HepG2 (cell line): ENCODE data around the gene KCNIP3.

Experiments
- ETV6 ChIP-seq: sonication (generic); formaldehyde crosslinking; conservative IDR thresholded peaks from 2 replicates; pipeline ENCODE4 v1.4.0; 2020; ENCODE audit warnings: missing genetic modification reagents
- FOXK2 ChIP-seq: fragments of 450-650 bp; IDR thresholded peaks from 2 replicates; pipeline ENCODE4 v1.6.1; 2016
- PRPF4 ChIP-seq: fragments of 200-400 bp; formaldehyde crosslinking; IDR thresholded peaks from 2 replicates; pipeline ENCODE4 v1.6.1; 2016; ENCODE audit warnings: low read length, low read depth; ENCODE audit not compliant: poor library complexity, severe bottlenecking
- SIN3A ChIP-seq: IDR thresholded peaks from 2 replicates; pipeline ENCODE4 v1.6.1; 2011; ENCODE audit warnings: low read depth, mild to moderate bottlenecking, control low read depth, low read length, borderline replicate concordance
- TF ChIP-seq, protein P1 (sequence below): sonication (generic); formaldehyde crosslinking; IDR thresholded peaks from 2 replicates; pipeline ENCODE4 v1.5.0; 2020; ENCODE audit warnings: mild to moderate bottlenecking, missing genetic modification reagents, moderate library complexity

DNA sequence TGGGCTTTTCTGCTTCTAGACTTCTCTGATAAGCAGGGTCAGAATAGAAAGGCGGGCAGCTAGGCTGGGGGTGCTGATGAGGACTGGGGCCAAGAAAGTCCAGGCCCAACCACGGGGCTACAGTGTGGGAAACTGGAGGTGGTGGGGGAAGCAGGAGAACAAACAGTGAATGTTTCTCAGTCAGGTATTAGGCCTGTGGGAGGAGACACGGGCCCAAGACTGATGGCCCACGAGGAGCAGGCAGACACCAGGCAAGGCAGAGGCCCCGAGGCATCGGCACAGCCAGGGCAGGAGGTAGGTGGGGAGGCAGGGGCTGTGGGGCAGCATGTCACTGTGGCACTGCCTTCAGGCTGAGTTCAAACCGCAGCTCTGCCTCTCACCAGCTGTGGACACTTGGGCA lies 40.7 kb downstream of the KCNIP3 start:
- TF ChIP-seq PRPF4, result no peak
- no peak for TF ChIP-seq SIN3A
- TF ChIP-seq, protein P1, sequence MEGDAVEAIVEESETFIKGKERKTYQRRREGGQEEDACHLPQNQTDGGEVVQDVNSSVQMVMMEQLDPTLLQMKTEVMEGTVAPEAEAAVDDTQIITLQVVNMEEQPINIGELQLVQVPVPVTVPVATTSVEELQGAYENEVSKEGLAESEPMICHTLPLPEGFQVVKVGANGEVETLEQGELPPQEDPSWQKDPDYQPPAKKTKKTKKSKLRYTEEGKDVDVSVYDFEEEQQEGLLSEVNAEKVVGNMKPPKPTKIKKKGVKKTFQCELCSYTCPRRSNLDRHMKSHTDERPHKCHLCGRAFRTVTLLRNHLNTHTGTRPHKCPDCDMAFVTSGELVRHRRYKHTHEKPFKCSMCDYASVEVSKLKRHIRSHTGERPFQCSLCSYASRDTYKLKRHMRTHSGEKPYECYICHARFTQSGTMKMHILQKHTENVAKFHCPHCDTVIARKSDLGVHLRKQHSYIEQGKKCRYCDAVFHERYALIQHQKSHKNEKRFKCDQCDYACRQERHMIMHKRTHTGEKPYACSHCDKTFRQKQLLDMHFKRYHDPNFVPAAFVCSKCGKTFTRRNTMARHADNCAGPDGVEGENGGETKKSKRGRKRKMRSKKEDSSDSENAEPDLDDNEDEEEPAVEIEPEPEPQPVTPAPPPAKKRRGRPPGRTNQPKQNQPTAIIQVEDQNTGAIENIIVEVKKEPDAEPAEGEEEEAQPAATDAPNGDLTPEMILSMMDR (CRISPR knock-in tag), result no peak
- TF ChIP-seq FOXK2, result no peak
- TF ChIP-seq ETV6 (CRISPR knock-in tag), result no peak
